IPS-18c (cell line): ENCODE data around the gene WDR82.
"Not testable (repeated sequence)": the region's sequence is repeated elsewhere in the genome, so short reads cannot be mapped to it uniquely, and the experiment has no call there.

Source experiments
- H3K4me3 ChIP-seq: 2 replicates; pipeline ENCODE4 v1.7.0; 2013; ENCODE audit warnings: low read depth, mild to moderate bottlenecking, low read length, moderate library complexity; ENCODE audit not compliant: insufficient read depth
- H3K9me3 ChIP-seq: one replicate; pipeline ENCODE4 v1.6.1; 2013; ENCODE audit warnings: mild to moderate bottlenecking, low read length, moderate library complexity; ENCODE audit not compliant: control insufficient read depth, insufficient read depth

WDR82 gene

GRCh38 chr3:52293491-52294319 is 15.3 kb upstream of the WDR82 start:
- no peak overlapping the region for H3K4me3 ChIP-seq
- peaks cover 2% of the 10 kb centered on the region for H3K9me3 ChIP-seq

- Histone ChIP-seq H3K4me3 (no peak overlapping the region), H3K9me3 (no peaks in the 10 kb centered on the region)
Observed at GRCh38 chr3:52292247-52293065, 14.0 kb upstream of the WDR82 start.

GRCh38 chr3:52291508-52292181 is 13.2 kb upstream of the WDR82 start:
- no peak overlapping the region for H3K4me3 ChIP-seq

GRCh38 chr3:52290596-52291507 is 12.4 kb upstream of the WDR82 start:
- no peak overlapping the region for H3K4me3 ChIP-seq
- H3K9me3 ChIP-seq: no peaks in the 10 kb centered on the region

More at GRCh38 chr3:52291508-52292181, 13.2 kb upstream of the WDR82 start:
- H3K9me3 ChIP-seq: no peaks in the 10 kb centered on the region

GRCh38 chr3:52289747-52290595 is 11.5 kb upstream of the WDR82 start:
- no peak overlapping the region for H3K4me3 ChIP-seq
- H3K9me3 ChIP-seq: no peaks in the 10 kb centered on the region

- Histone ChIP-seq H3K9me3 (no peaks in the 10 kb centered on the region), H3K4me3 (no peak overlapping the region)
Observed at GRCh38 chr3:52289338-52289746, 10.9 kb upstream of the WDR82 start.

GRCh38 chr3:52288674-52289073 is 10.2 kb upstream of the WDR82 start:
- H3K4me3 ChIP-seq: peak overlapping the region; percentile 100; the same call in 1 of the 2 replicates

GRCh38 chr3:52286777-52287110 is 8.3 kb upstream of the WDR82 start:
- peak overlapping the region; percentile 100 for H3K4me3 ChIP-seq
- H3K9me3 ChIP-seq: no peaks in the 10 kb centered on the region

More at GRCh38 chr3:52288674-52289073, 10.2 kb upstream of the WDR82 start:
- H3K9me3 ChIP-seq: no peaks in the 10 kb centered on the region

- H3K4me3 ChIP-seq: not testable (repeated sequence)
Observed at GRCh38 chr3:52284051-52284450, 5.6 kb upstream of the WDR82 start.

GRCh38 chr3:52283306-52283705 is 4.9 kb upstream of the WDR82 start:
- Histone ChIP-seq H3K9me3 (no peaks in the 10 kb centered on the region), H3K4me3 (no peak overlapping the region)

More at GRCh38 chr3:52284051-52284450, 5.6 kb upstream of the WDR82 start:
- not testable (repeated sequence) for H3K9me3 ChIP-seq

- no peaks in the 10 kb centered on the region for H3K9me3 ChIP-seq
- H3K4me3 ChIP-seq: no peak overlapping the region
Observed at GRCh38 chr3:52281981-52282801, 3.7 kb upstream of the WDR82 start.

- no peak overlapping the region for H3K4me3 ChIP-seq
- H3K9me3 ChIP-seq: no peaks in the 10 kb centered on the region
Observed at GRCh38 chr3:52280050-52280461, 1.6 kb upstream of the WDR82 start.

GRCh38 chr3:52279596-52279995 is 1.1 kb upstream of the WDR82 start:
- Histone ChIP-seq H3K4me3 (no peak overlapping the region; the same call in 1 of the 2 replicates), H3K9me3 (no peaks in the 10 kb centered on the region)

GRCh38 chr3:52277972-52278509 is 408 bp downstream of the WDR82 start:
- H3K4me3 ChIP-seq: peak overlapping the region; percentile 91
- no peaks in the 10 kb centered on the region for H3K9me3 ChIP-seq
